GM10266 (cell line): ENCODE results near the gene ISG15.

Experiments
- DNase-seq: peaks from one replicate; pipeline ENCODE4 v3.0.0; 2012; ENCODE audit errors: extremely low spot score
- CTCF ChIP-seq: IDR thresholded peaks from 2 replicates; pipeline ENCODE4 v1.5.1; 2012; ENCODE audit warnings: mild to moderate bottlenecking, low read depth; ENCODE audit not compliant: control insufficient read depth, insufficient read depth; ENCODE audit errors: missing control alignments

Gene ISG15

GRCh38 chr1:1051127-1051810 lies 38.0 kb downstream of the ISG15 start:
- DNase-seq = no peak
- TF ChIP-seq CTCF = no peak

- DNase-seq = no peak
These were observed 38.9 kb downstream of the ISG15 start for GRCh38 chr1:1052003-1052840.

GRCh38 chr1:1053022-1053421 lies 39.7 kb downstream of the ISG15 start:
- no peak for TF ChIP-seq CTCF
- no peak for DNase-seq

More at GRCh38 chr1:1052003-1052840, 38.9 kb downstream of the ISG15 start:
- TF ChIP-seq CTCF = no peak

GRCh38 chr1:1053682-1054081 lies 40.4 kb downstream of the ISG15 start:
- TF ChIP-seq CTCF = no peak
- DNase-seq = no peak

GRCh38 chr1:1054099-1054700 lies 40.9 kb downstream of the ISG15 start:
- no peak for TF ChIP-seq CTCF
- DNase-seq = no peak

- TF ChIP-seq CTCF = no peak
These were observed 41.7 kb downstream of the ISG15 start for GRCh38 chr1:1054971-1055370.

More at GRCh38 chr1:1054971-1055370, 41.7 kb downstream of the ISG15 start:
- DNase-seq = no peak
